CD4-positive, alpha-beta memory T cell (primary cell): ENCODE results near the gene TARBP2. TPM values are rescaled to one million over a fixed set of nuclear protein-coding genes. Genes with fewer than 3 reads are reported as not detected.

Experiments
- CTCF ChIA-PET: fragments of 350-600 bp; sonication (Branson Sonifier 250); formaldehyde crosslinking; loops from one replicate; lab custom pipeline; 2021; ENCODE audit warnings: inconsistent platforms; ENCODE audit not compliant: partially characterized antibody; lab: Charles Lee
- POLR2A ChIA-PET: fragments of 350-600 bp; sonication (Branson Sonifier 250); formaldehyde crosslinking; loops from one replicate; lab custom pipeline; 2021; ENCODE audit not compliant: partially characterized antibody; lab: Charles Lee
- DNase-seq, 5 donors: peaks; one replicate each; pipeline versions ENCODE4 v3.0.0 to v3.0.0-alpha.2; 2020 to 2022; ENCODE audit warnings: mixed read lengths in 1 of 5
- H3K27ac ChIP-seq: one replicate; pipeline ENCODE4 v1.7.0; 2013; ENCODE audit warnings: low read depth, low read length
- H3K27me3 ChIP-seq: 2 replicates; pipeline ENCODE4 v1.7.0; 2013; ENCODE audit warnings: mild to moderate bottlenecking, low read length, moderate library complexity; ENCODE audit not compliant: insufficient read depth
- H3K36me3 ChIP-seq: 2 replicates; pipeline ENCODE4 v1.7.0; 2013; ENCODE audit warnings: mild to moderate bottlenecking, low read length, moderate library complexity; ENCODE audit not compliant: insufficient read depth
- H3K4me1 ChIP-seq: 2 replicates; pipeline ENCODE4 v1.7.0; 2013; ENCODE audit warnings: mild to moderate bottlenecking, low read length, moderate library complexity; ENCODE audit not compliant: insufficient read depth
- H3K4me3 ChIP-seq, 2 donors: one replicate each; pipeline ENCODE4 v1.7.0; 2013; ENCODE audit warnings: low read length in 2 of 2, mild to moderate bottlenecking in 1 of 2
- H3K9me3 ChIP-seq, 2 donors: one replicate each; pipeline ENCODE4 v1.7.0; 2013; ENCODE audit warnings: low read length in 2 of 2, control low read depth in 1 of 2; ENCODE audit not compliant: control insufficient read depth in 1 of 2
- H3K27ac Mint-ChIP-seq, 7 donors: one replicate each; pipeline ENCODE4 v1.8.0; 2020 to 2021; ENCODE audit warnings: mixed read lengths in 7 of 7, mild to moderate bottlenecking in 6 of 7, inconsistent platforms in 3 of 7, moderate library complexity in 3 of 7
- H3K27me3 Mint-ChIP-seq, 2 donors: one replicate each; pipeline ENCODE4 v1.8.0; 2020 to 2021; ENCODE audit warnings: mixed read lengths in 2 of 2
- H3K36me3 Mint-ChIP-seq, 2 donors: one replicate each; pipeline ENCODE4 v1.8.0; 2020 to 2021; ENCODE audit warnings: mixed read lengths in 2 of 2, inconsistent platforms in 1 of 2, mild to moderate bottlenecking in 1 of 2
- H3K4me1 Mint-ChIP-seq, 4 donors: one replicate each; pipeline ENCODE4 v1.8.0; 2020 to 2021; ENCODE audit warnings: mixed read lengths in 4 of 4, mild to moderate bottlenecking in 1 of 4
- H3K4me3 Mint-ChIP-seq, 8 donors: one replicate each; pipeline ENCODE4 v1.8.0; 2020 to 2021; ENCODE audit warnings: mixed read lengths in 8 of 8, mild to moderate bottlenecking in 7 of 8, moderate library complexity in 6 of 8, inconsistent platforms in 3 of 8
- H3K9me3 Mint-ChIP-seq, 8 donors: one replicate each; pipeline ENCODE4 v1.8.0; 2020 to 2021; ENCODE audit warnings: mixed read lengths in 8 of 8, mild to moderate bottlenecking in 5 of 8, inconsistent platforms in 3 of 8, moderate library complexity in 1 of 8
- intact Hi-C: fragments of 100-400 bp; cut with micrococcal nuclease; formaldehyde crosslinking; loops from one replicate; pipeline ENCODE4 v1.15.1; 2023
- polyA plus RNA-seq, 2 donors: library from polyadenylated mRNA; unstranded; fragments of 300-500 nt; fragmentation: Illumina TruSeq; gene quantifications; one replicate each; pipeline ENCODE4 v1.2.3, GENCODE V29; 2021
- total RNA-seq, 2 experiments: library from RNA; stranded (reverse); gene quantifications; one replicate each; pipeline ENCODE4 v1.2.3, GENCODE V29; 2021

TARBP2 gene
- total and polyA plus RNA-seq, 4 experiments from 2014 or later, result 24.5 to 37.0 (median 30.0) TPM

GRCh38 chr12:53508534-53509170, 7.6 kb downstream of the TARBP2 start:
- Mint-ChIP-seq H3K27ac (peak overlapping the region; percentile 14 to 70 (median 47)), H3K36me3 (peaks cover 5 to 48% of the 10 kb centered on the region in 2 donors), H3K9me3 (peaks cover 0 to under 1% (median 0%) of the 10 kb centered on the region in 8 donors), H3K4me3 (peak overlapping the region in 1 of 8 donors; percentile 2), H3K27me3 (no peaks in the 10 kb centered on the region), H3K4me1 (peaks cover 5 to 16% (median 8%) of the 10 kb centered on the region in 4 donors)
- peaks cover 6% of the 10 kb centered on the region for H3K36me3 ChIP-seq
- peaks cover 10% of the 10 kb centered on the region for H3K4me1 ChIP-seq
- H3K9me3 ChIP-seq, result no peaks in the 10 kb centered on the region
- POLR2A ChIA-PET, result interaction anchor here (0.6 to 3.4 kb wide), 15 partner anchors 9 to 429 kb away, joined by 3 to 36 read pairs (median 4); partner anchors contain the start of genes MAP3K12, PRR13, SPRYD3 and TARBP2
- no peak overlapping the region for H3K4me3 ChIP-seq
- peak overlapping the region; percentile 16 for H3K27ac ChIP-seq
- intact Hi-C loops, result loop anchor here (1.0 to 2.0 kb wide), 5 partner anchors 32 to 184 kb away; partner anchors contain the start of gene PRR13
- DNase-seq, result peak; percentile 69 to 78 (median 75)
- H3K27me3 ChIP-seq, result no peaks in the 10 kb centered on the region
- CTCF ChIA-PET, result interaction anchor here (0.6 to 7.1 kb wide), 43 partner anchors 8 to 455 kb away, joined by 3 to 93 read pairs (median 5); partner anchors contain the start of genes AAAS, AMHR2, PFDN5 and PRR13

GRCh38 chr12:53510181-53510812, 9.2 kb downstream of the TARBP2 start:
- Histone ChIP-seq H3K4me3 (no peak overlapping the region), H3K36me3 (peaks cover 19% of the 10 kb centered on the region), H3K27ac (no peak overlapping the region), H3K4me1 (peaks cover 10% of the 10 kb centered on the region), H3K9me3 (no peaks in the 10 kb centered on the region), H3K27me3 (no peaks in the 10 kb centered on the region)
- no peak for DNase-seq
- Mint-ChIP-seq H3K9me3 (no peaks in the 10 kb centered on the region), H3K4me1 (peaks cover 4 to 13% (median 5%) of the 10 kb centered on the region in 4 donors), H3K4me3 (no peak overlapping the region), H3K36me3 (peaks cover 15 to 53% of the 10 kb centered on the region in 2 donors), H3K27ac (peak overlapping the region in 2 of 7 donors; percentile 4 to 48), H3K27me3 (no peaks in the 10 kb centered on the region)
- ChIA-PET CTCF (interaction anchor here (0.7 to 7.1 kb wide), 13 partner anchors 9 to 187 kb away, joined by 3 to 93 read pairs (median 13); partner anchors contain the start of genes AMHR2 and TARBP2), POLR2A (interaction anchor here (0.9 to 3.4 kb wide), 4 partner anchors 11 to 304 kb away, joined by 3 to 36 read pairs (median 4); partner anchors contain the start of genes MAP3K12, PRR13 and TARBP2)
- intact Hi-C loops, result no loop called here

- Histone ChIP-seq H3K27me3 (no peaks in the 10 kb centered on the region), H3K36me3 (peaks cover 49% of the 10 kb centered on the region), H3K27ac (no peak overlapping the region), H3K9me3 (no peaks in the 10 kb centered on the region), H3K4me3 (no peak overlapping the region), H3K4me1 (peaks cover 3% of the 10 kb centered on the region)
- ChIA-PET POLR2A (no interaction called here), CTCF (interaction anchor here (1.0 to 7.1 kb wide), 3 partner anchors 37 to 161 kb away, joined by 3 to 93 read pairs (median 3); no protein-coding TSS in a partner anchor)
- no peaks in the 10 kb centered on the region for H3K27me3 Mint-ChIP-seq
- peak overlapping the region in 6 of 7 donors; percentile 27 to 79 (median 38) for H3K27ac Mint-ChIP-seq
- H3K4me1 Mint-ChIP-seq, result peaks cover 0 to 4% (median under 1%) of the 10 kb centered on the region in 4 donors
- H3K4me3 Mint-ChIP-seq, result peak overlapping the region in 1 of 8 donors; percentile 37
- intact Hi-C loops, result no loop called here
- DNase-seq, result no peak
- H3K9me3 Mint-ChIP-seq, result no peaks in the 10 kb centered on the region
- peaks cover 22 to 54% of the 10 kb centered on the region in 2 donors for H3K36me3 Mint-ChIP-seq
These were observed 12.8 kb downstream of the TARBP2 start for GRCh38 chr12:53513712-53514410.

GRCh38 chr12:53514628-53515290, 13.7 kb downstream of the TARBP2 start:
- Mint-ChIP-seq H3K9me3 (no peaks in the 10 kb centered on the region), H3K27ac (peak overlapping the region in 3 of 7 donors; percentile 29 to 54 (median 36)), H3K4me3 (no peak overlapping the region), H3K36me3 (peaks cover 22 to 60% of the 10 kb centered on the region in 2 donors), H3K27me3 (no peaks in the 10 kb centered on the region), H3K4me1 (no peaks in the 10 kb centered on the region)
- POLR2A ChIA-PET, result no interaction called here
- H3K27me3 ChIP-seq, result no peaks in the 10 kb centered on the region
- no peak overlapping the region for H3K27ac ChIP-seq
- H3K4me1 ChIP-seq, result no peaks in the 10 kb centered on the region
- CTCF ChIA-PET, result interaction anchor here (1.0 to 1.3 kb wide), 2 partner anchors 37 to 162 kb away, joined by 3 to 4 read pairs; no protein-coding TSS in a partner anchor
- intact Hi-C loops, result no loop called here
- DNase-seq, result no peak
- no peak overlapping the region for H3K4me3 ChIP-seq
- H3K9me3 ChIP-seq, result no peaks in the 10 kb centered on the region
- peaks cover 49% of the 10 kb centered on the region for H3K36me3 ChIP-seq

DNA sequence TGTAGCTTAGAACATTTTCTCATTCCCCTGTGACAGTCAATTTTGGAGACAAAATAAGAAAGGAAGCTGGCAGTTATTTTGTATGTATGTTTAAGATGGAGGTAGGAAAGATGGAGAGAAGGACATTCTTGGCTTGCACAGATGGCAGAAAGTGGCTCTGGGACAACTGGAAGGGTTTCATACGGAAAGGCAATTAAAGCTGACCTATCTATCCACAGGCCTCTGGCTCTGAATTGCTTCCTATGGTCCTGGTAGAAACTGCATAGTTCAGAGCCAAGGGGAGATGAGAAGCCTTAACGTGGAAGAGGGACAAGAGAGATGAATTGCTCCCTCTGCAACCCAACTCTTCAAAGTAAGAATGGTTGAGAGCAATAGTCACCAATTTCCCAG, 14.2 kb downstream of the TARBP2 start:
- H3K4me1 Mint-ChIP-seq, result no peaks in the 10 kb centered on the region
- CTCF ChIA-PET, result interaction anchor here (1.3 kb wide), 1 partner anchor 163 kb away, joined by 4 read pairs; no protein-coding TSS in a partner anchor

GRCh38 chr12:53516758-53517455, 15.8 kb downstream of the TARBP2 start:
- H3K27ac ChIP-seq, result no peak overlapping the region
- POLR2A ChIA-PET, result no interaction called here
- peaks cover 39 to 68% of the 10 kb centered on the region in 2 donors for H3K36me3 Mint-ChIP-seq
- CTCF ChIA-PET, result interaction anchor here (1.2 to 1.3 kb wide), 2 partner anchors 155 to 165 kb away, joined by 3 read pairs; no protein-coding TSS in a partner anchor
- peak overlapping the region in 4 of 7 donors; percentile 17 to 71 (median 42) for H3K27ac Mint-ChIP-seq
- H3K4me3 Mint-ChIP-seq, result no peak overlapping the region
- intact Hi-C loops, result no loop called here
- peaks cover 66% of the 10 kb centered on the region for H3K36me3 ChIP-seq
- no peaks in the 10 kb centered on the region for H3K27me3 ChIP-seq
- no peaks in the 10 kb centered on the region for H3K9me3 Mint-ChIP-seq
- no peaks in the 10 kb centered on the region for H3K4me1 ChIP-seq
- no peak for DNase-seq
- no peaks in the 10 kb centered on the region for H3K9me3 ChIP-seq
- no peaks in the 10 kb centered on the region for H3K27me3 Mint-ChIP-seq
- H3K4me3 ChIP-seq, result no peak overlapping the region
- H3K4me1 Mint-ChIP-seq, result no peaks in the 10 kb centered on the region

More for the DNA sequence above, 14.2 kb downstream of the TARBP2 start:
- no peaks in the 10 kb centered on the region for H3K27me3 ChIP-seq
- Mint-ChIP-seq H3K27me3 (no peaks in the 10 kb centered on the region), H3K27ac (no peak overlapping the region), H3K9me3 (no peaks in the 10 kb centered on the region), H3K4me3 (no peak overlapping the region), H3K36me3 (peaks cover 27 to 62% of the 10 kb centered on the region in 2 donors)
- no peak overlapping the region for H3K4me3 ChIP-seq
- H3K4me1 ChIP-seq, result no peaks in the 10 kb centered on the region
- no peaks in the 10 kb centered on the region for H3K9me3 ChIP-seq
- peaks cover 51% of the 10 kb centered on the region for H3K36me3 ChIP-seq
- H3K27ac ChIP-seq, result no peak overlapping the region
- intact Hi-C loops, result no loop called here
- DNase-seq, result no peak
- POLR2A ChIA-PET, result no interaction called here
